ENCODE results near the gene ONECUT2.

The ONECUT2 gene

DNA sequence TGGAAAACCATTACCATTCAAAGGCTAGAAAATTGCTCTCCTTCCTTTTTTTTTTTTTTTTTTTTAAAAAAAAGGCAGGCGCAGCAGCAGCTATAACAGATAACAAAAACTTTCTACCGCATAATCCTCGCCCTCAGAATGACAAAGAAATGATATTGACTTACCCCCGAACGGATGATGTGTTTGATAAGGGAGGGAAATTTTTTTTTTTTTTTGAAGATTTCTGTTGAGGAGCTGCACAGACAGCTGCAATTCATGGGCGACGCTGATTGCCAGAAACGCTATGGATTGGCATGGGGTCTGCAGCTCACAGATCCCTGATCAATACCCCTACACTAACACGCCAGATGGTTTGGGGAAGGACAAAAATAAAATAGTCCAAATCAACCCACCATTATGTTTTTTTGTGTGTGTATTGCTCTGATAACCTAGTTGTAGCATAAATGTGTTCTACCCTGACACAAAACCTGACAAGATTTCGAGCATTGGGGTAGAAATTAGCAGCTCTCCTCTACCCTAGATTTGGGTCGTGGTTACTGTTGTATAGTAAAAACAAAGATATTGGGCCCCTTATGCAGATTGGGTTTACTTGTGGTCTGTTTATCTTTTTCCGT lies 3.6 kb upstream of the ONECUT2 start:
- no peak for DNase-seq

DNA sequence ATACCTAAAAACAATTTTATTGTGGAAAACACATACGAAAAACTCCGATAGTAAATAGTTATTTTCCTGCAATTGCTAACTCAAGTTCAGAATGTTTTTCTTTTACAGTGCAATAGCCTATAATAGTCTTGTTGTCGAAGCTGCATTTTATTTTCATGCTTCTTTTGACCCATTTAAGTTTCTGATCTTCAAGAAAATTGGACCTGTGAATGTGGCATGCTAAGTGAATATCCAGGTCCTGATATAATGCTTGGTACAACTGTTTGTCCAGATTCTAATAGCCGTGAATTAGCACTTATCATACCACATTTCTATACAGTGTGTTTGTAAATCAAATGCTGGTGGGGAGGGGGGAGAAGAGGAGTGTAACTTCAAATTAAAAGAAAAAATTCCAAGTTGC lies 3.0 kb upstream of the ONECUT2 start:
- DNase-seq = no peak

DNA sequence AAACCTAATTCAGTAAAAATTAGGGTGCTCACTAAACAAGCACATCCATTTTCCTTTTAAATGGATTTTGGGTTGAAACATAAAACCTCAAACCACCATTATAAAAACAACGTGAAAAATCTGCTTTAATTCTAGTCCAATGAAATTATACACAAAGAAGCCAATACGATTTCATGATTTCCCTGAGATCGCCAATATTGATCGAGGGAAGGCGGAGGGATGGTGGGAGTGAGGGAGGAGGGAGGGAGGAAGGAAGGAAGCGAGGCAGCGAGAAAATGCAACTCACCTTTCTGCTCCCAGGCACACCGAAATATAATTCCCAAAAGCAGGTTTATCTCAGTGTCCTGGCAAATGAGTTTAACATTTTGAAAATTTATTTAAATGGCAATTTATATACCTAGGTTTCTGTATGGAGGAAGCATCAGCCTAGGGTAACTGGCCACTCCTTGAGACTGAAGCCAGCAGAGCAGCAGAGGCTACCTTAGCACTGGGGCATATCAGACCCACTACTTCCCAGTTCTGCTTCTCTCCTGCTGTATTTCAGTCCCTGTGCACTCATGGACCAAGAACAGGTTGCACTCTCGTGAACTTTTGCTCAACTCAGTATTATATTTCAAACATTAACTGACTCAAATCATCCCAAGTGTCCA lies 2.3 kb upstream of the ONECUT2 start:
- no peak for DNase-seq

DNA sequence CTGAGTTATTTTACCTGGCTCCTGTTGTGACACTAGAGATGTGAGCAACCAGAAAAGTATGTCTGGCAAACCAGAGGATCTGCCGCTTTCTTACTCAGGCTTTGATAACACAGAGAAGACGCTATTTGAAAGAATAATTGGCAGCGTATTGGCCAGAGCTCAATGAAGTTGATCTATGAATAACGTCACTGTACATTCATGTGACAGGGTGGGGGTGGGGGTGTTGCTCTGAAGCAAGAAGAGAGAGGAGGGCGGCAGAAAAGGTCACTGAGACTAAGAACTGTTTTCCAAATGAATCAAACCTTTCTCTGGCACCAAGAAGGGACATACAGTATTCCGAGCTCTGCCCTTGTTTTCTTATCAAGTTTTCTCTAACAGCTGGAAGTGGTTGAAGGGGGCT lies 1.7 kb upstream of the ONECUT2 start:
- no peak for DNase-seq

DNA sequence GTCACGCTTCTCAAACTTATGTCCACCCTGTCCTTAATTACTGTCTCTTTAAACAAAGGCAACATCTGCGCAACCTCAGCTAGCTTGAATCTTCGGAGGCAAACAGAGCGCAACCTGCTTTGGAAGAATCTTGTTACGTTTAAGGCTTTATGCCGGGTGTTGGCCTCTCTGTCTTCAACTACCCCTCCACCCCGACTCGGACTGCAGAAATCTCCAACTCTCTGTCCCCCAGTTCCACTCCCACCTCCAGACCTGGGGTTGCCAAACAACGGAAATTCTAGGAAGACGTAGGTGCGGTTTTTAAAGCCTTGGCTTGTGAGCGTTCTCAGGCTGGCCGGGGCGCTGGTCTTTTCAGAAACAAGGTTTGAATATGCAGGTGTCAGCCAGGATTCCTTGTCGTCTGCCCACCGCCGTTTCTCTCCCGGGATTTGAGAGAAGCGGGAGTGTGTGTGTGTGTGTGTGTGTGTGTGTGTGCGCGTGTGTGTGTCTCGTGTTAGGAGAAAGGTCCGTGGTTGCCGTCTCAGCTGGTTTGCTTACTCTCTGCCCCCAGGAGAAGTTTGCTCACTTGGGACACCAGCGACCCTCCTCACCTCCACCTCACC lies 1.1 kb upstream of the ONECUT2 start:
- DNase-seq = no peak

DNA sequence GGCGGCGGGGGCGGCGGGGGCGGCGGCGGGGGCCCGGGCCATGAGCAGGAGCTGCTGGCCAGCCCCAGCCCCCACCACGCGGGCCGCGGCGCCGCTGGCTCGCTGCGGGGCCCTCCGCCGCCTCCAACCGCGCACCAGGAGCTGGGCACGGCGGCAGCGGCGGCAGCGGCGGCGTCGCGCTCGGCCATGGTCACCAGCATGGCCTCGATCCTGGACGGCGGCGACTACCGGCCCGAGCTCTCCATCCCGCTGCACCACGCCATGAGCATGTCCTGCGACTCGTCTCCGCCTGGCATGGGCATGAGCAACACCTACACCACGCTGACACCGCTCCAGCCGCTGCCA lies 644 bp downstream of the ONECUT2 start:
- DNase-seq = no peak

DNA sequence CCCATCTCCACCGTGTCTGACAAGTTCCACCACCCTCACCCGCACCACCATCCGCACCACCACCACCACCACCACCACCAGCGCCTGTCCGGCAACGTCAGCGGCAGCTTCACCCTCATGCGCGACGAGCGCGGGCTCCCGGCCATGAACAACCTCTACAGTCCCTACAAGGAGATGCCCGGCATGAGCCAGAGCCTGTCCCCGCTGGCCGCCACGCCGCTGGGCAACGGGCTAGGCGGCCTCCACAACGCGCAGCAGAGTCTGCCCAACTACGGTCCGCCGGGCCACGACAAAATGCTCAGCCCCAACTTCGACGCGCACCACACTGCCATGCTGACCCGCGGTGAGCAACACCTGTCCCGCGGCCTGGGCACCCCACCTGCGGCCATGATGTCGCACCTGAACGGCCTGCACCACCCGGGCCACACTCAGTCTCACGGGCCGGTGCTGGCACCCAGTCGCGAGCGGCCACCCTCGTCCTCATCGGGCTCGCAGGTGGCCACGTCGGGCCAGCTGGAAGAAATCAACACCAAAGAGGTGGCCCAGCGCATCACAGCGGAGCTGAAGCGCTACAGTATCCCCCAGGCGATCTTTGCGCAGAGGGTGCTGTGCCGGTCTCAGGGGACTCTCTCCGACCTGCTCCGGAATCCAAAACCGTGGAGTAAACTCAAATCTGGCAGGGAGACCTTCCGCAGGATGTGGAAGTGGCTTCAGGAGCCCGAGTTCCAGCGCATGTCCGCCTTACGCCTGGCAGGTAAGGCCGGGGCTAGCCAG lies 1.2 kb downstream of the ONECUT2 start:
- DNase-seq = no peak

DNA sequence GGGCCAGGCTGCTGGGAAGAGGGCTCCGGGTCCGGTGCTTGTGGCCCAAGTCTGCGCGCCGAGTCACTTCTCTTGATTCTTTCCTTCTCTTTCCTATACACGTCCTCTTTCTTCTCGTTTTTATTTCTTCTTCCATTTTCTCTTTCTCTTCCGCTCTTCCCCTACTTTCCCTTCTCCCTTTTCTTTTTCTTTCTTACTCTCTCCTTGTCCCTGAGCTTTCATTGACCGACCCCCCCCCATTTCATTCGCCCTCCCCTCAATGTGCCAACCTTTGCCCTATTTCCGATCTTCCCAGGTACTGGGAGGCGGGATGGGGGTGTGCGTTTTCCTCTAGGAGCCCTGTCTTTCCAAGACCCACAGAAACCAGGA lies 1.8 kb downstream of the ONECUT2 start:
- DNase-seq = no peak

DNA sequence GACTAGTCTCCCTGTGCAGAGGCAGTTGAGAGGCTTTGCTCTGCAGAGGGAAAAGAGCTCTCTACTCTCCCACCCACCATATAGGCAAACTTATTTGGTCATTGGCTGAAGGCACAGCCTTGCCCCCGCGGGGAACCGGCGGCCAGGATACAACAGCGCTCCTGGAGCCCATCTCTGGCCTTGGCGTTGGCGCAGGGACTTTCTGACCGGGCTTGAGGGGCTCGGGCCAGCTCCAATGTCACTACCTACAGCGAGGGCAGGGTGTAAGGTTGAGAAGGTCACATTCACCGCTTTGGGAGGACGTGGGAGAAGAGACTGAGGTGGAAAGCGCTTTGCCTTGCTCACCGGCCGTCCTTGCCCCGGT lies 2.2 kb downstream of the ONECUT2 start:
- DNase-seq = no peak

DNA sequence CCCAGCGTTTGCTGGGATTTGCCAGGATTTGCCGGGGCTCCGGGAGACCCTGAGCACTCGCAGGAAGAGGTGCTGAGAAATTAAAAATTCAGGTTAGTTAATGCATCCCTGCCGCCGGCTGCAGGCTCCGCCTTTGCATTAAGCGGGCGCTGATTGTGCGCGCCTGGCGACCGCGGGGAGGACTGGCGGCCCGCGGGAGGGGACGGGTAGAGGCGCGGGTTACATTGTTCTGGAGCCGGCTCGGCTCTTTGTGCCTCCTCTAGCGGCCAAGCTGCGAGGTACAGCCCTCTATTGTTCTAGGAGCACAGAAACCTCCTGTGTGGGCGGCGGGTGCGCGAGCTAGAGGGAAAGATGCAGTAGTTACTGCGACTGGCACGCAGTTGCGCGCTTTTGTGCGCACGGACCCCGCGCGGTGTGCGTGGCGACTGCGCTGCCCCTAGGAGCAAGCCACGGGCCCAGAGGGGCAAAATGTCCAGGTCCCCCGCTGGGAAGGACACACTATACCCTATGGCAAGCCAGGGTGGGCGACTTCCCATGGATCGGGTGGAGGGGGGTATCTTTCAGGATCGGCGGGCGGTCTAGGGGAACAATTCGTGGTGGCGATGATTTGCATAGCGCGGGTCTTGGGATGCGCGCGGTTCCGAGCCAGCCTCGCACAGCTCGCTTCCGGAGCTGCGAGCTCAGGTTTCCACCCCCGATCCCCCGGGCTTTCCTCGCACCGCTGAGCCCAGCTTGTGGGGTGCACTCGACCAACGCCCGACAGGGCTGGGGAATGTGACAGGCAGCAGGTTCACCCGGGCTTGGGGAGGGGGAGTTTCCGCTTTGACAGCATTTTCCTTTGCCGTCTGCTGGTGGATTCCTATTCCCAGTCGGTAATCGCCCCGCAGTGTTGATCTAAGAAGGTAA lies 2.8 kb downstream of the ONECUT2 start:
- DNase-seq = no peak

DNA sequence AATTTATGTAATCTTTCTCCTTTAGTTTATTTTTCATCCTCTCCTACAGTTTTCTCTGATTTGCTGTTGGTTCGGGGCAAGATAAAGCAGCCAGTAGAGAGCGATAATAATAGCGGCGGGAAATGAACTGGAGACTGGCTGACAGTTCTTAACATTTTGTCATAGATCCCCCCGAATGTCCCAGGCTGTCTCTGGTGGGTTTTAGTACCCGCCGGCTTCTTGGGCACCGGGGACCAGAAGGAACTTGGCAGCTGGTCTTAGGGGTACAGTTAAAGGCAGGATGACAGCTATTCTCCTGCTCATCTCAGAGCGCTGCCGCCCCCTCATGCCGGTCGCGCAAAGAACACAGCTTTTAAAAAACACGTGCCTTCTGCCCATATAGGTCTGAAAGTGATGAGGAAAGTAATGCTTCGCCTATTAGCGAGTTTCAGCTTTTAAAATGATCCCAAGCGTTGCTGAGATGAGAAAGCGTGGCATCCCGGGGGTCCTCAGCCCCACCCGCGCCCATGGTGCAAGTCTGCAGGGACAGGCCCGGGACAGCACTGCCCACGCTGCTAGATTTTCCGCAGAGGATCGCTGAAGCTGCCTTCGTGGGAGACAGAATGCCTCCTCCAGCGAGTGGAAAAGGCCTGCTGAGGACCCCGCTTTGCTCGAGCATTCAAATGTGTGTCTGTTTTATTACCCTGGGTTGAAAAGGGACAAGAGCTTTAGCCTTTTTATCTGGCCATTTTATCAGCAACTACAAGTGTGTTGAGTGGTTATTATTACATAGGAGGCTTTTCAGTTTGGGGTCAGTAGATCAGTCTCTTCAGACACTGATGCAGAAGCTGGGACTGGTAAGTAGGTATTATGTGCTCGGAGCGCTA lies 3.8 kb downstream of the ONECUT2 start:
- DNase-seq = no peak

DNA sequence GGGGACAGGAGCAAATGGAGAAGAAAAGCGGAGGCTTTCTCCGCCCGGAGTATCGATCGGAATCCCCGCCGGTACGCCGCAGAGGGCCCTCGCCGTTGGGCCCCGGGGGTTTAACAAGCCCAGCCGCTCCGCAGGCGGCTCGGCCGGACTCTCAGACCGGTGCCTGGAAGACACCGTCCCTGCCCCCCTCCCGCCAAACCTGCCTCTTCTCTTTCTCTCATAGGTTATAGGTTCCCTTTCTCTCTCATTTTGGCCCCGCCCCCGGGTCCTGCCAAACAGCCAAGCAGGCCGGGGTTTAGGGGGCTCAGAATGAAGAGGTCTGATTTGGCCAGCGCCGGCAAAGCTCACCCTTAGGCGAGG lies 4.4 kb downstream of the ONECUT2 start:
- DNase-seq = no peak

DNA sequence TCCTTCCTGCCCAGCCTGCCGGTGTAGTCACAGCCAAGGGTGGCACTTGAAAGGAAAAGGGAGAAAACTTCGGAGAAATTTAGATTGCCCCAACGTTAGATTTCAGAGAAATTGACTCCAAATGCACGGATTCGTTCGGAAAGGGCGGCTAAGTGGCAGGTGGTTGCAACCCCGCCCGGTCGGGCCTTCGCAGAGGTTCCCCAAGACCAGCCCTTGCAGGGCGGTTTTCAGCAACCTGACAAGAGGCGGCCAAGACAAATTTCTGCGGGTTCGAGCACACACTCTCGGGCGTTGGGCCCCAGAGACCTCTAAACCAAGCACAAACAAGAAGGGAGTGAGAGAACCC lies 4.8 kb downstream of the ONECUT2 start:
- DNase-seq = no peak

DNA sequence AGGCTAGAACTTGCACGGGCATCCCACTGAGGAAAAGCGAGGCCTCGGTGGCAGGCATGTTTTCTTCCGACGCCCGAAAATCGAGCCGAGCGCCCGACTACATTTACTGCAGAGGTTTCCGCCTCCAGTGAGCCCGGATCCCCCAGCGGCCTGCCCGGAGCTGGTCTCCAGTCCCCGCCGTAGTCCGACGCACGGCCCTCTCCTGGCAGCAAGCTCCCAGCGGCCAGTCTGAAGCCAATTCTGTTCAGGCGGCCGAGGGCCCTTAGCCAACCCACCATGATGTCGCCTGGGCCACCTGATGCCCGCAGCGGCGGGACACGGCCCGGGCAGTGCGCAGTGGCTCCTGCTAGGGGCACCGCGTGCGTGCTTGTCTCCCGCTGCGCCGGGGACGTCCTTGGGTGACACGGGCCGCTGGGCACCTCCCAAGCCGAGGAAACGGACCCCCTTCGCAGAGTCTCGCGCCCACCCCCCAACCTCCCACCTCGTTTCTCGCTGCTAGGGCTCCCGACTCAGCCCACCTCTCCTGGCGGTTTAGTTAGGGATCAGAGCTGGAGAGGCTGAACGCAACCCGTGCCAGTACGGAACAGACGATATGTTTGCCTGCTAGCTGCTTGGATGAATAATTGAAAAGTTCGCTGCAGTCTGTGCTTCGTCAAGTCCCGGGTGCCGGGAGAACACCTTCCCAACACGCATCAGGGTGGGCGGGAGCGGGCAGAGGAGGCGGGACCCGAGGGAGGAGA lies 5.3 kb downstream of the ONECUT2 start:
- no peak for DNase-seq

DNA sequence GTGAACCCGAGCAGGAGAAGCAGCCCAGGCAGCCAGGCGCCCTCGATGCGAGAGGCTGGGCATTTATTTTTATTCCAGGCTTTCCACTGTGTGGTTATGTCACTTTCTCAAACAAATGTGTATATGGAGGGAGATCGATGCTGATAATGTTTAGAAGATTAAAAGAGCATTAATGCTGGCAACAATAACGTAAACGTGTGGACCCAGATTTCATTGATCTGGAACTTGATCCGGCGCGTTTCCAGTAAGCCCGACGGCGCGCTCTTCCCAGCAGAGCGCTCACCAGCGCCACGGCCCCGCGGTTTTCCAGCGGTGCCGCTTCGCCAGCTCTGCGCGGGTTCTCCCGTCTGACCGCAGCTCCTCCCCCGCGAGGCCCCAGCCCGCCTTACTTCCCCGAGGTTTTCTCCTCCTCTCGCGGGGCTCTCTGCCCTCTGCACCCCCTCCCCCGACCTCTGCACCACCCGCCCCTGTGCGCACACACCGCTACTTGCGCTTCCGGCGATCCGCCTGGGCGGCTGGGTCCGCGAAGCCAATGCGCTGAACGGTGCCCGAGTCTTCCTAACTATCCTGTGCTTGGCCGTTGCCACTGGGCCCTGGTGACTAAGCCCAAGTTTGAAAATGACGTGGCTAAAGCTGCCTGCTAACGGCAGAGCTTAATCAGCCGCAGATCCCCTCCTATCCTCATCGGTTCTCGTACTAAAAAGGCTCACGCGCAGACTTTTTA lies 6.1 kb downstream of the ONECUT2 start:
- DNase-seq = no peak

DNA sequence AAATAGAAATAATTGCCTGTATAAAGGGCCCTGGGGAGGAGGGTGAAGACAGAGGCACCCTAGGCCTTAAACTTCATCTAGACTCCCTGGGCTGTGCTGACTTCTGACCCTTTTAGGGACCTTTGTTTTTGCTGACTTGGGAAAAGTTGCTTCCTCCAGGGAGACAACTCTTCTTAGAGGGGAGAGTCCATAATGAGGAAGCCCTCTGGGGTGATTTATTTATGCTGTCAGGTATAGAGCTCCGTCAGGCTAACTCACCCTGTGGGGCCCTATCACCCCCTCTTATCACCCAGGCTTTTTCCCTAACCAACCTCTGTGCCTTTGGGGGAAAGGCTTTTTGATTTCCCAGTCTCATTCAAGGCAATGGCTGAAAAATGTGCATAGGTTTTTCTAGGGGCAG lies 8.1 kb downstream of the ONECUT2 start:
- no peak for DNase-seq

DNA sequence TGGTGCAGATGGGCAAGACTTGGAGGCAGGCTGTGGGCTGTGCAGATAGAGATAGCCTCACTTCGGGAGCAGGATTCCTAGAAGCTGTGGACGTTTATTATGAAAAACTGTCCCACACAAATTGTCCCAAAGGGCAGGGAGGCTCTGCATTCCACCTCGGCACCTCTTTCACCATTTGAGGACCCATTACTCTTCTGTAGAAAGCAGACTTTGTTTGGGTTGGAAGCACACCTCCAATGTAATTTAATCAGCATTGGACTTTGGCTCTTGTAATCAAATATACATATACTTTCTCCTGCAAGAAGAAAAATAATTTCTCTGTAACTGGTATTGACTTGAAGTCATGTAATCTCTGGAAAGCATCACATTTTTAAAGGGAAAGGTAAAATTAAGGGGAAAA lies 8.5 kb downstream of the ONECUT2 start:
- no peak for DNase-seq

DNA sequence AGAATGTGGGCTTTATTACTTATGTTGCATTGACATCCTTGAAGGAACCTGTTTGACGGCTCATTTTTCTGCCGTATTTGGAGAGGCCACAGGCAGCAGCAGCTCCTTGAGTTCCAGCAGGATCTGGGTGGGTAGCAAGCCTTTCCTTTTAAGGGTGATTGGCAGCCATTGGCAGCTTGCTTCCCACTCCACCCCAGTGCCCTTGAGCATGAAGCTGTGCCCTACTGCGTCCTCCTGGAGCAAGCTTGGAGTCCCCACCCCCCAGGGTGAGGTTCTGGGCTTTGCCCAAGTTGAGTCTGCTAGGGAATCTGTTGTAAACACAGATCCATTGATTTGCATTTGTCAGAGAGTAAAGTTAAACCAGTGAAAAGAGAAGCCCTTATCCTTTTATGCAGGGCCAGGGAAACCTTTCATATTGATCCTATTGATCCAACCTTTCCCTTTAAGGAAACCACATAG lies 9.2 kb downstream of the ONECUT2 start:
- no peak for DNase-seq

DNA sequence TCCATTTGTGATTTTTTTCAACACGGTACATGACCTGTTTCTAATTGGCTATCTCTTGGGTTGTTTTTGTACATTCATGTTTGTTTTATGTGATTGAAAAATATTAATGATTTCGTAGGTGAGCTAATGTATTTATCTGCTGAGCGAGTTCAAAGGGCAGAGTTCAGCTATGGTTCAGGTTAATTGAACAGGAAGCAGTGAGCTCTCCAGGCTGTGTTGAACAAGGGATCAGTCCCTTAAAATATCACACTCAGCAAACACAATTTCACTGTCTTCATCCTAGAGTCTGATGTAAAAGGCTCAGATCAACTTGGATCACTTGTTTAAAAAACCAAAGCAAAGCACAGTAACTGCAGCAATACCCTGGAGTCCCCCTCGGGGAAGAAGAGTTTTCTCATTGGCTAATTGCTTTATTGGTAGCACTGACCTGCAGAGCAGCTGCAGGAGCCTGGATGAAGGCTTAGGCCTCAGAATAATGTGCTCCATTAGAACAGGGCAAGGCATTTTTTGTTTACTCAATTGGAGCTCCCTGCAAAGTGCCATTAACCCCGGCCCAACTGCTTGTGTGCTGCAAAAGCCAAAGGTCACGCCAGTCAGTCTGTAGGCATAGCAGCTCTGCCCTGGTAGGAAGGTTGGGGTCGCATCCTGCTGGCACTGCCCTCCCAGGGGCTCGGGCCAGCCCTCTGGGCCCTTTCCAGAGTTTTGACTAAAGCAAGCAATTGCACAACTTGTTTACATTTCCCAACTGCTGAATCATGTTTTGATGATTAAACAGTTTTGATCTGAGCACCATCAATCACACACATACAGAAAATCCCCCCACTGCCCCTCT lies 10.5 kb downstream of the ONECUT2 start:
- no peak for DNase-seq

DNA sequence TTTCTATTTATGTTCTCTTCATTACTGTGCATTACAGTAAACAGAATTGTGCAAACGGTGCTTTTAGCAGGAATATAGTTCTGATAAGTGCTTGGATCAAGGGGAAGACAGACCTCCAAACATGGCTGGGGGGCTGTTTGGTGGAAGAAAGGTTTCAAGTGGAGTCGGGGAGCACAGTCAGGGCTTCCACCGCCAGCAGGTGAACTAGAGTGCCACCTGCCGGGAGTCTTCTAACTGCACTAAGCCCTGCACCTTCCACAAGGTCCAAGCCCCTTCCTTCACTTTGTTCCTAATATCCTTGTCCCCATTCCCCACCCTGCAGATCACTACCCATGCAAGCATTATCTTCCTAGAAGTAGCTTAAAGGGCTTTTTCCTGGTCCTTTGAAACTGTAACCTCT lies 11.1 kb downstream of the ONECUT2 start:
- DNase-seq = no peak
